GM21528 (cell line): ENCODE data around the gene PRKCE.

Experiments used
- ATAC-seq: cut with Tn5 transposase; IDR thresholded peaks from one replicate; pipeline ENCODE4 v1.9.1; 2021; ENCODE audit warnings: mild to moderate bottlenecking, moderate library complexity; ENCODE audit not compliant: unreplicated experiment, low FRiP score

The PRKCE gene

GRCh38 chr2:46144133-46144800, 492.8 kb downstream of the PRKCE start:
- no peak for ATAC-seq

- ATAC-seq, result no peak
Measured at GRCh38 chr2:46145017-46145416, 493.5 kb downstream of the PRKCE start.

DNA sequence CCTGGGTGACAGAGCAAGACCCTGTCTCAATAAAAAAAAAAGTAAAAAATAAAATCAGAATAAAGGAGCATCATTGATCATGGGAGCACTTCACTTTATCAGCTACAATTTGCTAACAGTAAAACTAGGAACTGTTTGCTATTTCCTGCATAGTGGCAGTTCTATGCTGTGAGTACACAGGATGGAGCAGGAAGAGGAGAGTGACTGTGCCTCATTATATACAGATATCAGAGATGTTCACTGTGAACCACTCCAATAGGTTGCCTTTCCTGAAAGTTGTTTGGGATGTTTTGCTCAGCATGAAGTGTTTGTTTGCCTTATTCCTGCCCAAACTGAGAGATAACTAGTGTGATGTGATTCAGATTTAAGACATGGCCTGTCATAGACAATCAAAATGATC, 494.4 kb downstream of the PRKCE start:
- ATAC-seq, result no peak

DNA sequence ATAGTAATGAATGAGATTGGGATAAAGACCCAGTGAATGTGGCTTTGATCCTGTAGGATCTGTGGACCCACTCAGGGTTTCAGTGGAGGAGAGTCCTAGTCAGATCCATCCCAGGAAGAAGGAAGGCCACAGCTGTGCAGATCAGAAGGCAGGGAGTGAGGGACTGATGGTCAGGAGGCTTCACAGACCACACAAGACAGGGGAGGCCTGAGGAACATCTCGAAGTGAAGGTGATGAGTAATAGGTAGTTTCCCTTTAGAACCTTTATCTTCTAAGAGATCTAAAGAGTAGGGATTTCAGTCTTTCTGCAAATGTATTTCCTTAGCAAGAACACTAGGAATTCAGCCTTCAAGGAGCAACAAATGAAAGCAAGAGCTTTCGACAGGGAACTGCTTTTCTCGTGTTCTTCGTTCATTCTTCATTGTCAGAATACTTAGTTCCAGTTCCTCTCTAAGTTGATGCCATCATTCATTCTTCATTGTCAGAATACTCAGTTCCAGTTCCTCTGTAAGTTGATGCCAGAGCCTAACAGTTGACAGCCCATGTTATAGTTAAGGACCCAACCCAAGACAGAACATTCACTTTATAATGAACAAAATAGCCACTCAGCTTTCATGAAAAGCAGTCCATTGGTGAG, 495.5 kb downstream of the PRKCE start:
- ATAC-seq, result no peak

GRCh38 chr2:46147626-46148368, 496.3 kb downstream of the PRKCE start:
- ATAC-seq, result no peak

- no peak for ATAC-seq
Measured at GRCh38 chr2:46148369-46148736, 496.9 kb downstream of the PRKCE start.

GRCh38 chr2:46150445-46150955, 499.0 kb downstream of the PRKCE start:
- ATAC-seq, result no peak

GRCh38 chr2:46151577-46151976, 500.1 kb downstream of the PRKCE start:
- ATAC-seq, result no peak

DNA sequence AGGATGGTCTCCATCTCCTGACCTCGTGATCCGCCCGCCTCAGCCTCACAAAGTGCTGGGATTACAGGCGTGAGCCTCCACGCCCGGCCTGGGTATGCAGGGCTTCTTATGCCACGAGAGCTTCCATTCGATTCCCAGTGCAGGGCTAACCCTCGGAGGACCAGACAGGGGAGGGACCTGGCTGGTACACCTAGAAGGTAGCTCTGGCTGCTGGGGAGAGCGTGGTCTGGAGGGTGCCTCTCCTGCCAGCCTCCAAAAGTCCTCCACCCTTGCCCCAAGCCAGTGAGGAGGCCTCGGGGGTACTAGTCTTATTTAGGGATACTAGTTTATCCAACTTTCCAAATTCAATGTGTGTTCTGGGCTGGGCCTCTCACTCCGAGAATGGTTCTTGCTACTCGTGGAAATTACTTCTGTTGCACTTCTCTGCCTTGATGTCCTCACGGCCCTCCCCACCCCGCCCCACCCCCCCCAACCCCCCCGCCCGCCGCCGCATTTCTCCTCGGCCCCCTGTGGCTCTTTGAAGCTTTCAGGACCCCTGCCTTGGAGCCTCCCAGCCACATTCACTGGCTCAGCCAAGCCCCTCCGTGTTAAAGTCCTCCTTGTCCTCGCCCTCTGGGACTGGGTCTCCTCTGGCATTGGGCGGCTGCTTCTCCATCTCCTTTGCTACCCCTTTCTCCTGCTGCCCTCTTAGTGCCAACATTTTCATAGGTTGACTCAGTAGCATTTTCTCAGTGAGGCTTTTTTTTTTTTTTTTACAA, 502.7 kb downstream of the PRKCE start:
- ATAC-seq, result no peak

GRCh38 chr2:46157072-46157965, 505.8 kb downstream of the PRKCE start:
- no peak for ATAC-seq

GRCh38 chr2:46157966-46158310, 506.5 kb downstream of the PRKCE start:
- ATAC-seq, result no peak

DNA sequence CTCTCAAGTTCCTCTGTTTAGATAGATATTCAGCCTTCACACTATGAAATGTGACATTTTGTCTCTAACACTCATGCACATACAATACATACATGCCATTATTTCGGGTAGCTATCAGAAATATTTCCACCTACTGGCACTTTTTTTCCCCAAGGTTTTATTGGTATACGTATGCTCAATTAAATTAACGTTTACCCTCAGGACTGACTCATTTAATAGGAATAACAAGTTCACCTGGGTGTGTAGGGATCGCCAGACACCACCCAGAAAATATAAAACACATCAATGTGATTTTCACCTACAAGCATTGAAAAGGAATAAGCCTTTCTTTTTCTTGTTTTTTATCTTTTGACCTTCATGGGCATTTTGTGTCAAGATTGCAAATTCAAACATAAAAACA, 507.2 kb downstream of the PRKCE start:
- ATAC-seq, result no peak

- no peak for ATAC-seq
Measured at GRCh38 chr2:46160326-46160725, 508.9 kb downstream of the PRKCE start.

- no peak for ATAC-seq
Measured at GRCh38 chr2:46161315-46161714, 509.8 kb downstream of the PRKCE start.

GRCh38 chr2:46161911-46162310, 510.4 kb downstream of the PRKCE start:
- ATAC-seq, result no peak

- no peak for ATAC-seq
Measured at GRCh38 chr2:46162329-46163097, 511.0 kb downstream of the PRKCE start.

- no peak for ATAC-seq
Measured at GRCh38 chr2:46163098-46163430, 511.6 kb downstream of the PRKCE start.

DNA sequence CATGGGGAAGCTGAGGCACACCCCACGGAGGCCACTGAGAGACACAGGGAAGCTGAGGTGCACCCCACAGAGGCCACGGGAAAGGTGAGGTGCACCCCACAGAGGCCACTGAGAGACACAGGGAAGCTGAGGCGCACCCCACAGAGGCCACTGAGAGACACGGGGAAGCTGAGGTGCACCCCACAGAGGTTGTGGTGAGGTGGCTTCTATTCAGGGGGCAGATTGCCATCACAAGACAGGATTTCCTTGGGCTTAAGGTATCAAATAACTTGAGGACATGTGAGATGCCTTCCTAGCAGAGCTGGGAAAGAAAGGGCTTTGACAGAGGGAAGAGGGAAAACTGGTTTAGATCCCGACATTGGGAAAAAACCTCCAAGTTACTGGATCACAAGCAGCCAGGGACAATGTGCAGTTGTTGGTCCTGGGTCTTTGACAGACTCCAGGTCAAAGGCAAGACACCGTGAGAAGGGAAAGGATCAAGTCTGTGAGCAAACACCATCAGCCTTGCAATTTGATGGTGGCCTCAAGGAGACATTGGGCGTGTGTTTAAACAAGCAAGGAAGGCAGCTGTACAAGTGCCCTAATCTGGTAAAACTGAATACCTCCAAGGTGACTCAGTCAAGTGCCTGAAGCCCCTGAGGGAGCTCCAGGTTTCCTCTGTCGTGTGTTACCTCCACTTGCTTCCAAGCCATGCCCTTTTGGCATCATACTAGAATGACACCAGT, 512.5 kb downstream of the PRKCE start:
- no peak for ATAC-seq
